H7 (cell line): ENCODE results near the gene ZNF429. TPM values are rescaled to one million over a fixed set of nuclear protein-coding genes. Genes with fewer than 3 reads are reported as not detected.
"Not testable (repeated sequence)": the region's sequence is repeated elsewhere in the genome, so short reads cannot be mapped to it uniquely, and the experiment has no call there.

ENCODE experiments used
- DNase-seq: peaks from one replicate; pipeline ENCODE4 v3.0.0; 2012
- H3K27me3 ChIP-seq: 2 replicates; pipeline ENCODE4 v1.6.0; 2011; ENCODE audit warnings: mild to moderate bottlenecking, low read length; ENCODE audit not compliant: control insufficient read depth, insufficient read depth
- H3K36me3 ChIP-seq: replicated peaks from 2 replicates; pipeline ENCODE4 v1.5.1; 2011; ENCODE audit warnings: low read length; ENCODE audit not compliant: control insufficient read depth, insufficient read depth
- H3K4me3 ChIP-seq: 2 replicates; pipeline ENCODE4 v1.5.1; 2011; ENCODE audit warnings: low read depth, mild to moderate bottlenecking, control low read depth, low read length, moderate library complexity; ENCODE audit not compliant: insufficient read depth
- total RNA-seq: library from RNA; depleted of rRNA; stranded (reverse); fragments of >200 nt; shearing (Covaris generic); gene quantifications from 2 replicates; pipeline ENCODE4 v1.2.3, GENCODE V29; 2014

Gene ZNF429
- total RNA-seq, 1 experiment from 2014 or later, result 4.8 TPM

- H3K4me3 ChIP-seq, result no peak overlapping the region
- peaks cover 43% of the 10 kb centered on the region for H3K36me3 ChIP-seq
- H3K27me3 ChIP-seq, result no peaks in the 10 kb centered on the region
- DNase-seq, result no peak
Observed at GRCh38 chr19:21491146-21491545, 14.3 kb upstream of the ZNF429 start.

- no peak for DNase-seq
- no peaks in the 10 kb centered on the region for H3K27me3 ChIP-seq
- no peak overlapping the region for H3K4me3 ChIP-seq
- peaks cover 52% of the 10 kb centered on the region for H3K36me3 ChIP-seq
Observed at GRCh38 chr19:21492947-21493906, 12.2 kb upstream of the ZNF429 start.

- H3K36me3 ChIP-seq, result peaks cover 39% of the 10 kb centered on the region
- no peak for DNase-seq
- no peak overlapping the region for H3K4me3 ChIP-seq
- no peaks in the 10 kb centered on the region for H3K27me3 ChIP-seq
Observed at GRCh38 chr19:21496876-21497275, 8.5 kb upstream of the ZNF429 start.

- peaks cover 28% of the 10 kb centered on the region for H3K36me3 ChIP-seq
- no peak overlapping the region for H3K4me3 ChIP-seq
- no peaks in the 10 kb centered on the region for H3K27me3 ChIP-seq
- no peak for DNase-seq
Observed at GRCh38 chr19:21498651-21499050, 6.8 kb upstream of the ZNF429 start.

DNA sequence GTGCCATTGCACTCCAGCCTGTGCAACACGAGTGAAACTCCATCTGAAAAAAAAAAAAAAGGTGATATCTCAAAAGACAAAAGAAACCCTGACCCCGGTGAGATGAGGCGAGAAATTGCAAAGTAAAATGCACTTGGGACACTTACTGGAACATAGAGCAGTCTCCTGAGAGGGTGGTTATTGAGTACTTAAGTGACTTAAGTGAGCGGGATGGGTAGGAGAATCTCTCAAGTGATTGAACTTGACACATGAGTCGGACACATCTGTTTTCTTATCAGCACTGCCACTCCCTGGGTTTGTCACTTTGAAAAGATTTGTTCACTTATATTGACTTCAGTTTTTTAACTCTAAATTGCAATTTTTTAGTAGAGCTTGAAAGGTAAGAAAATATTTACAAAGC is 2.8 kb downstream of the ZNF429 start:
- H3K4me3 ChIP-seq, result no peak overlapping the region
- no peak for DNase-seq
- H3K36me3 ChIP-seq, result no peaks in the 10 kb centered on the region
- H3K27me3 ChIP-seq, result no peaks in the 10 kb centered on the region

DNA sequence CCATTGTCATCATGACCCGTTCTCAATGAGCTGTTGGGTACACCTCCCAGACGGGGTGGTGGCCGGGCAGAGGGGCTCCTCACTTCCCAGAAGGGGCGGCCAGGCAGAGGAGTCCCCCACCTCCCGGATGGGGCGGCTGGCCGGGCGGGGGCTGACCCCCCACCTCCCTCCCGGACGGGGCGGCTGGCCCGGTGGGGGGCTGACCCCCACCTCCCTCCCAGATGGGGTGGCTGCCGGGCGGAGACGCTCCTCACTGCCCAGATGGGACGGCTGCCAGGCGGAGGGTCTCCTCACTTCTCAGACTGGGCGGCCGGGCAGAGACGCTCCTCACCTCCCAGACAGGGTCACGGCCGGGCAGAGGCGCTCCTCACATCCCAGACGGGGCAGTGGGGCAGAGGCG is 5.7 kb downstream of the ZNF429 start:
- DNase-seq, result not testable (repeated sequence)

GRCh38 chr19:21512609-21513008 is 7.2 kb downstream of the ZNF429 start:
- H3K27me3 ChIP-seq, H3K4me3 ChIP-seq, H3K36me3 ChIP-seq, DNase-seq: not testable (repeated sequence)

More for the DNA sequence above, 5.7 kb downstream of the ZNF429 start:
- not testable (repeated sequence) for H3K36me3 ChIP-seq, H3K27me3 ChIP-seq, H3K4me3 ChIP-seq

GRCh38 chr19:21513651-21514050 is 8.2 kb downstream of the ZNF429 start:
- Histone ChIP-seq H3K27me3 (no peaks in the 10 kb centered on the region), H3K36me3 (0 out of 2 replicates have a peak, but pooled peaks cover 2% of the 10 kb centered on the region), H3K4me3 (no peak overlapping the region)
- DNase-seq, result no peak

DNA sequence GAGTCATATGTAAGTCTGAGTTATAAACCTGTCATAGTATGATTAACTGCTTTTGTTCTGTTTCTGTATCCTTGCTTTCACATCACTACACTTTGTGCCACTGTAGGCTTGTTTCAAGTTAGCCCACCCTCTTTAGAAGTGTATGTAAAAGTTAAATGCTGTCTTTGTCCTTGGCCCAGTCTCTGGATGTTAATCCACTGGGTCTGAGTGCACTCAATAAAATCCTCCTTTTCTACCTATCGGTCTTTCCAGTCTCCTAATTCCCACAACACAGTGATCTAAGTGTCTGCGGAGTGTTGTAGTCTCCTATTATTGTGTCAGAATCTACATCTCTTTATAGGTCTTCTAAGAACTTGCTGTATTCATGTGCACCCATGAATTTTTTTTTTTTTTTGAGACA is 14.1 kb downstream of the ZNF429 start:
- H3K36me3 ChIP-seq, result peaks cover 2% of the 10 kb centered on the region; the same call in 1 of the 2 replicates
- H3K27me3 ChIP-seq, result no peaks in the 10 kb centered on the region

GRCh38 chr19:21532904-21533303 is 27.5 kb downstream of the ZNF429 start:
- Histone ChIP-seq H3K36me3 (peaks cover 2% of the 10 kb centered on the region), H3K27me3 (no peaks in the 10 kb centered on the region), H3K4me3 (no peak overlapping the region)
- DNase-seq, result no peak

More for the DNA sequence above, 14.1 kb downstream of the ZNF429 start:
- no peak for DNase-seq
- no peak overlapping the region for H3K4me3 ChIP-seq

- not testable (repeated sequence) for H3K36me3 ChIP-seq, H3K4me3 ChIP-seq, DNase-seq, H3K27me3 ChIP-seq
Observed at GRCh38 chr19:21536741-21537290, 31.4 kb downstream of the ZNF429 start.

DNA sequence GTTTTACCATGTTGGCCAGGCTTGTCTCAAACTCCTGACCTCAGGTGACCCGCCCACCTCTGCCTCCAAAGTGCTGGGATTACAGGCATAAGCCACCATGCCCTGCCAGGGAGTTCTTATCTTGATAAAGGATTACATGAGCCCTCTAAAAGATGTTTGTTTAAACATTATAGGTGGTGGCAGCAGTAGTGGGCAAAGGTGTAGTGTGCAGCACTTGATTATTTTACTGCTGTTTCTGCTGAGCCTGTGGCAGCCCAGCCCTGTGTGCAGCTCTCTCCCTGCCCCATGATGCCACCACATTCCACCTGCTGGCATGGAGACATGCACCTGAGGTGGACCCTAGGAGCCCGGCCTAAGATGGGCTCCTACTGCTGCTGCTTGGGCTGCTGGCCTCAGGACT is 54.0 kb downstream of the ZNF429 start:
- peaks cover 2% of the 10 kb centered on the region for H3K36me3 ChIP-seq
- no peaks in the 10 kb centered on the region for H3K27me3 ChIP-seq
- no peak overlapping the region for H3K4me3 ChIP-seq
- no peak for DNase-seq

- no peaks in the 10 kb centered on the region; the same call in 1 of the 2 replicates for H3K36me3 ChIP-seq
- H3K27me3 ChIP-seq, result no peaks in the 10 kb centered on the region
- DNase-seq, result no peak
- no peak overlapping the region for H3K4me3 ChIP-seq
Observed at GRCh38 chr19:21564406-21564805, 59.0 kb downstream of the ZNF429 start.

DNA sequence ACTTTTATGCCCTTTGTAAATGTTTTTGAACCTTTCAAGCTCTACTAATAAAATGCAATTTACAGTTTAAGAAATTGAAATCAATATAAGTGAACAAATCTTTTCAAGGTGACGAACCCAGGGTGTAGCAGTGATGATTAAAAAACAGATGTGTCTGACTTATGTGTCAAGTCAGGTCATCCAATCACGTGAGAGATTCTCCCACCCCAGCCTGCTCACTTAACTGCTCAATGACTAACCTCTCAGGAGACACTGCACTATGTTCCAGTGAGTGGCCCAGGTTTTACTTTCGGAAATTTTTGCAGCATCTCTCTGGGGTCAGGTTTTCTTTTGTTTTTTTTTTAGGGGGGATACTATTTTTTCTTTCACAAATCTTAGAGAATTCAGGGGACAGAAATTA is 60.7 kb downstream of the ZNF429 start:
- Histone ChIP-seq H3K36me3 (no peaks in the 10 kb centered on the region), H3K27me3 (no peaks in the 10 kb centered on the region), H3K4me3 (no peak overlapping the region)
- no peak for DNase-seq

- H3K27me3 ChIP-seq, H3K36me3 ChIP-seq, DNase-seq: not testable (repeated sequence)
- peak overlapping the region; percentile 47 for H3K4me3 ChIP-seq
Observed at GRCh38 chr19:21567806-21568205, 62.4 kb downstream of the ZNF429 start.
